GM12891 (cell line): ENCODE measurements around the gene NAT8L.

Experiments
- DNase-seq: peaks from one replicate; pipeline ENCODE4 v3.0.0; 2011; ENCODE audit warnings: low spot score; ENCODE audit not compliant: insufficient read length
- FAIRE-seq: peaks from 2 replicates; lab custom pipeline; 2011; peaks lifted over from hg19 to GRCh38; lab: Jason Lieb, UNC
- PAX5 ChIP-seq: IDR thresholded peaks from 2 replicates; pipeline ENCODE4 v1.6.1; 2011; ENCODE audit warnings: low read length, moderate library complexity, mild to moderate bottlenecking; ENCODE audit not compliant: insufficient read depth, severe bottlenecking
- POLR2A ChIP-seq: IDR thresholded peaks from 2 replicates; pipeline ENCODE4 v1.6.1; 2011; ENCODE audit warnings: low read depth, low read length, control low read depth
- POLR2AphosphoS5 ChIP-seq: IDR thresholded peaks from 2 replicates; pipeline ENCODE4 v1.6.1; 2011; ENCODE audit warnings: low read depth, low read length, control low read depth
- POU2F2 ChIP-seq: IDR thresholded peaks from 2 replicates; pipeline ENCODE4 v1.6.1; 2011; ENCODE audit warnings: low read depth, mild to moderate bottlenecking, control low read depth, low read length, moderate library complexity
- SPI1 ChIP-seq: IDR thresholded peaks from 2 replicates; pipeline ENCODE4 v1.6.1; 2011; ENCODE audit warnings: low read depth, low read length, control low read depth
- TAF1 ChIP-seq: IDR thresholded peaks from 2 replicates; pipeline ENCODE4 v1.6.1; 2011; ENCODE audit warnings: low read depth, low read length, control low read depth

Gene NAT8L

DNA sequence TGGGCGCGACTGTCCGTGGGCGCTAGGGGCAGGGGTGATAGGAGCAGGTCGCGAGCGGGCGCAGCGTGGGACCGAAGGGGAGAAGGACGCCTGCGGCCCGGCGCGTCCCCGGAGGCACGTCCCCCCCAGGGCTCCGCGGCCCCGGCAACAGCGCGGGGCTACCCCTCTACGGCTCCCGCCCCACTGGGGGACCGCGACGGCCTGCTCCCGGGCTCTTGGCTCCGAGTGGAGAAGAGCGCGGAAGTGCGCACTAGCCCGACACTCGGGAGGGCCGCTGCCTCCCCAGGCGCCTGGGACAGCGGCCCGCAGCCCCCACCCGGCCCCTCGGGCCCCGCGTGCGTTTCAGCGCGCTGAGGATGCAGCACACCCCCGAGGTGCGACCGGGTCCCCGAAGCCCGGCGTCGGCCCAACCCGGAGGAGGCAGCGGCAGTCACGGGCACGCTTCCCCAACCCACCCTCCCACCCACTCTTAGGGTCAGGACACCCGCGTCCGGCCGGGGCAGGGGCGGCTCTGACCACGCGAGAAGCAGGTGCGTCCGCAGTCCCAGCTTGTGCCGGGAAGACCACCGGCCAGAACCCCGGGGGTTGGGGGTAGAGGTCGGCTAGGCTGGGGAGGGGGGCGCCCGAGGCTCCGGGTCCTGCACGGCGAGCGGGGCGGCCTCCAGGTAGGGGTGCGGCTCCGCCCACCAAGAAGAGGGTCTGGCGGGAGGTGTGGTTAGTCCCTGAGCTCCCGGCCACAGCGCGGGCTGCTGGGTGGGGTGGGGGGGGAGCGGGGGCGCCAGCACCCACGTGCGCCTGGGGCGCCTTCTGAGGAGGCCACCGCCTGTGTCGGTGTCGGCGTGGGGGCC, 18.5 kb upstream of the NAT8L start:
- DNase-seq, result no peak
- TF ChIP-seq TAF1 (no peak), POU2F2 (no peak), PAX5 (no peak), POLR2AphosphoS5 (no peak), POLR2A (no peak), SPI1 (no peak)
- no peak for FAIRE-seq

DNA sequence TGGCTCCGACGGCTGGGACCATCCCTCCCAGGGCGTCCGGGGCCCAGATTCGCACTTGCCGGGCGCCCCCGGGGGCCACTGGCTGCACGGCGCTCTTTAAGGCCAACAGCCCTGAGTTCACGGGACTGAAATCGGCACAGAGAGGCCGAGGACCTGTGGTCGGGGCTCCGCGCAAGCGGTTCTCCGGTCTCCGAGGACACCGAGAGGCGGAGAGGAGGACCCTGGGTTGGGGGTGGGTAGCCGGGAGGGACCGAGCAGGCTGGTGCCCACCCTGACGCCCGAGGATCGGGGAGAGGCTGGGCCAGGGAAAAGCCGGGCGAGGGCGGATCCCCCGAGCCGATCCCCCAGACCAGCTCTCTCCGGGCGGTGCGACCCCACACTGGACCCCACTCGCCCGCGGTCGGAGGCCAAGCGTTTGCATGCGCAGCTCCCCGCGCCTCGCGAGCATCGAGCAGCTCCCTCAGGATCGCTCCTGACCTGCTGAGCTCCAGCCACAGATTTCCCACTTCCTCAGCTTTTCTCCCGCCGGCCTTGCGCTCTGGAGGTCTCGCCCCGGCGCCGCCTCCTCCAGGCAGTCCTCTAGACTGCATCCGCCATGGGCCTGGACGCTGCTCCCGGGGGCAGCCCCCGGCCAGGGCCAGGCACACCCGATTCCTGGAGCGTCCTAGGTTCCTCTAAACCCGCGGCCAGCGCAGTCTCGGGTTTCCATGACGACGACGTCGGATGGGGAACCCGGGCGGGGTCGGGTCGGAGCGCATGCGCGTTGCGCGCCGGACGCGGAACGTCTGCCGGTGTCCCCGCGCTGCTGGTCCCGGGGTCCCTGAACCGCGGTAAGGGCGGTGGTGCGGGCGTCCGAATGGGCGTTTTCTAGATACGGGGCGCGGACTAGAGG, 17.6 kb upstream of the NAT8L start:
- TF ChIP-seq SPI1 (peak; percentile 9; the same call in 1 of the 2 replicates), TAF1 (no peak)
- DNase-seq (peak; percentile 97), FAIRE-seq (peak; percentile 96)

DNA sequence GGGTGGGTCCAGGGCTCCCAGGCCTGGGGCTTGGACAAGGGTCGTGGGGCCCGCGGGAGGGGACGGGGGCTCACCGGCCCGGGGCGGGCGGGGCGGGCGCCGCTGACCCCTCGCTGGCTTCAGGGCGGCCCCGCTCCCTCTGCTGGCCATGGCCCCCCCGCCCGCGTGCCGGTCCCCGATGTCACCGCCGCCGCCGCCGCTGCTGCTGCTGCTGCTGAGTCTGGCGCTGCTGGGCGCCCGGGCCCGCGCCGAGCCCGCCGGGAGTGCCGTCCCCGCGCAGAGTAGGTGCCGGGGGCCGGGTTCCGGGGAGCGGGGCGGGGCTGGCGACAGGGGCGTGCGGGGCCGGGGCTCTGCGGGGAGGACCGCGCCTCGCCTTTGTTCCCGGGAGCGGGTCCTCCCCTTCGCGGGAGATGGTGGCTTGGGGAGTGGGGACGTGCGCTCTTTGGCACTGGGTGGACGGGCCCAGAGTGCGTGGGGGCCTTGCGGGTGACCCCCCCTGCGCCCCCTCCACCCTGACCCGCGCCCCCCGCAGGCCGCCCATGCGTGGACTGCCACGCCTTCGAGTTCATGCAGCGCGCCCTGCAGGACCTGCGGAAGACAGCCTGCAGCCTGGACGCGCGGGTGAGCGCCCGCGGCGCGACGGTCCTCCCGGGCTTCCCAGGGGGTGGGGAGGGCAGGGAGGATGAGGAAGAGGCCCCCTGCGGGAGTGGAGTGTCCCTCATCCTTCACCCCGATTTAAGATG, 16.8 kb upstream of the NAT8L start:
- no peak for DNase-seq
- TF ChIP-seq POU2F2, result no peak
- TF ChIP-seq POLR2AphosphoS5, result no peak
- TF ChIP-seq POLR2A, result no peak
- no peak for TF ChIP-seq PAX5
- TF ChIP-seq TAF1, result no peak
- no peak for TF ChIP-seq SPI1
- FAIRE-seq, result no peak

DNA sequence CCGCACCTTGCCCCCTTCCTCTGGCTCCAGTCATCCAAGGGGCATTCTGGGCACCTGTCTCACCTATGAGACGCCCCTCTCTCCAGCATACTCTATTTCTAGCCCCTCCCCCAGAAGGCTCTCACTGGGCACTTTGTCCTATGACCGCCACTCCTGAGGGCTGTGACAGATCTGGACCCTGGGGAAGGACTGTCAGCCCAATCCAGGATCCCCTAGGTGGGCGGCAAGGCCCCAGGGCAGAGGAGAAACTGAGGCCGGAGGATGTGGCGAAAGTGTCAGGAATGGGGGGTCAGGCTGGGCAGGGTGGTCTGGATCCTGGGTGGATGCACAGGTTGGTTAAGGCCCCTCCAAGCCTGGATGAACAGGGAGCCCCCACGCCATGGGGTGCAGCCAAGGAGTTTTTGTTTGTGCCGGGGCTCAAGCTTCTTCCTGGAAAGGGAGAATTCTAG, 16.2 kb upstream of the NAT8L start:
- DNase-seq (no peak), FAIRE-seq (no peak)

DNA sequence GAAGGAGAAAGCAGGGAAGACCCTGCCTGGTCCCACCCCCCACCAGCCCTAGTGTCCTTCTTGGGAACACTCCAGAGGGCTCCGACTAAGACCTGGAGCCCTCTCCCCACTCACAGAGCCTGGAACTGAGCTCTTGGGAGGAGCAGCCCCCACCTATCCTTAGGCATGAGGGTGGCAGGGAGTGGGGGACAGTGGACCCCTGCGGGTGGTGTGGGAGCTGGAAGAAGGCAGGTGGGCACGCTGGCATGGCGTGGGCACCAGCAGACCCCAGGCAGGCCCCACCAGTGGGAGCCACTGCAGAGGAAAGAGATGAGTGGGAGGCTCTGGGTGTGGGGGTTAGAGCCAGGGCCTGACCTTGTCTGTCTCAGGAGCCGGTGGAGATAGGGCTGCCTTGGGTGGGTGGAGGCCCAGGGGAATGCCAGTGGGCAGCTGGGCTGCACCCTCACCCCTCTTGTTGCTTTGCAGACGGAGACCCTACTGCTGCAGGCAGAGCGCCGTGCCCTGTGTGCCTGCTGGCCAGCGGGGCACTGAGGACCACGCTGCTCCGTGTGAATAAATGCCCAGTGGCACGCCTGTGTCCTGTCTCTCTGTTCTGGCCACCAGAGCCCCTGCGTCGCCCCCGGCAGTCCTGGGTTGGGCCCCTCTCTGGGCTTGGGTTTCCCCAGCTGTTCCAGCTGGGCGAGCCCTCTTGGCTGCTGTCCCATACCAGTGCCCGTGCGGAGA, 15.6 kb upstream of the NAT8L start:
- TF ChIP-seq PAX5, result no peak
- TF ChIP-seq POLR2A, result no peak
- no peak for TF ChIP-seq POLR2AphosphoS5
- DNase-seq, result no peak
- FAIRE-seq, result no peak

More for the DNA sequence above, 16.2 kb upstream of the NAT8L start:
- no peak for TF ChIP-seq POLR2A
- TF ChIP-seq TAF1, result no peak
- TF ChIP-seq POLR2AphosphoS5, result no peak
- TF ChIP-seq PAX5, result no peak
- TF ChIP-seq SPI1, result no peak
- TF ChIP-seq POU2F2, result no peak

DNA sequence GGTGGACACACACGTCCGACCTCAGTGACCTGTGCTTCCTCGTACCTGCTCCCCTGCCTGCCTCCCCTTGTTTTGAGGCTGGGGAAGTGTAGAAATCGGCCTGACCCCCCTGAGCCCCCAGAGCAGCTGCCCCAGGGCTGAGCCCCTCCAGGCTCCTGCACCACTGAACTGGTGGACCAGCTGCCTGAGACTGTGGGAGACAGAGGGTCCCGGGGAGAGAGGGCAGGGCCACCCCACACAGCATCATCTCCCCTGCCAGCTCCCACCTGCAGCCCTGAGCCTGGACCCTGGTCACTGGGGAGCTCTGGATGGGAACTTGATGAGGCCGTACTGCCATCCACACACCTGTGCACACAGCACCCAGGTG, 15.0 kb upstream of the NAT8L start:
- no peak for DNase-seq
- FAIRE-seq, result no peak
- TF ChIP-seq POLR2A (no peak), TAF1 (no peak), SPI1 (no peak), POLR2AphosphoS5 (no peak)

DNA sequence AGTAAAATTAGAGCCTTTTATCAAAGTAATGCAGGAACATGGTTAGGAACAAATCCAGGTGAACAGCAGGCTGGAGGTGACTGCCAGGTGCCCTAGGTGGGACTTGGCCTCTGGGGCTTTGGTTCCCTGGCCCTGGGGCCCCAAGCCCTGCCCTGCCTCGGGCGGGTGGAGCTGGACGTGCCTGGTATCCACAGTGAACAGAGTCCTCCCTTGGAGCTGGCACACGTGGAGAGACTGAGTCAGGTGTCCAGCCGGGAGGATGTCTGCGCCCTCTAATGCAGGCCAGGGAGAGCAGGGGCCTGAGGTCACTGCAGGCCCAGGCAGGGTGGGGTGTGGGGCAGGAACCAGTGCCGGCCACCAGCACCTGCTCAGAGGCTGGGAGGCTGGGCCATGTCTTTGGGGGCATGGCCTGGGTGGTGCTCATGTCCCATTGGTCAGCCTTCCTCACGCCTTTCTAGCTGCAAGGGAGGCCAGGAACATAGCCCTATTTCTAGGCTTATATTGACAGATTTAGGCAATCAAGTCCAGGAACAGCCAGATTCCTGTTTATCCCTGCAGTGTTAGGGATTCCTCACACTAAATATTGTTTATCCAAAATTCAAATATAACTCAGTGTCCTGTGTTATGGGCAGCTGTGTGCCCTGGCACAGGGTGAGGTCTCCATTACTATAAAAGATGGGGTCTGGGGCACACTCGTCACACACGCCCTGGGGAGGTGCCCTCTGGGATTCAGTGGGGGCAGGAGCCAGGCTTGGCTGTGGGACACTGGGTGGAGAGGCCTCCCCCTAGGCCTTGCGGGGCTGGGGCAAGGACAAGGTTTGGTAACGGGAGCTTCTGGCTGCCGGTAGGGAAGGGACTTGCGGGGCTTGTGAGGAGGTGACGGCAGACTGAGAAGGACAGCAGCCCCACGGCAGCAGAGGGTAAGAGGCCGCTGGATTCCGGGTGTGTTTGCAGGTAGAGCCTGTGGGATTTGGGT, 14.3 kb upstream of the NAT8L start:
- FAIRE-seq, result no peak
- no peak for TF ChIP-seq POLR2A
- no peak for TF ChIP-seq POLR2AphosphoS5
- TF ChIP-seq POU2F2, result no peak
- no peak for TF ChIP-seq SPI1
- no peak for TF ChIP-seq TAF1
- no peak for TF ChIP-seq PAX5

DNA sequence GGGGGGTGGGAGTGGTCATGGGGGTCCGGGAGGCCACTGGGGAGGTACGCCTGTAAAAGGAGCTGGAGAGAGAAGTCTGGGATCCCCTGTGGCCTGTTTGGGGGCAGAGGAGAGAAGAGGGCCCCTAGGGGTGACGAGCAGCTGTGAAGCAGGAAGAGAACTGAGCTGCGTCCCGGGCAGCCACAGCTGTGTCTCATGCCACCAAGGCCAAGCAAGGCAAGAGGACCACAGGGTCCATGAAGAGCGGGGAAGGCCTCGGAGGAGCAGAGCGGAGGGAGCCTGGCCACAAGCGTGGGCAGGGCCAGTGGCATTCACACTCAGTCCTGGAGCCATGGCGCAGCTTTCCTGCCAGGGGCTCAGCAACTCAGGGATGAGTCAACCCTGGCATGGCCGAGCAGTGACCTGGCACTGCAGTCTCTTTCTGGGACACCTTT, 13.6 kb upstream of the NAT8L start:
- FAIRE-seq (no peak), DNase-seq (no peak)
- TF ChIP-seq SPI1 (no peak), POLR2A (no peak), POU2F2 (no peak), POLR2AphosphoS5 (no peak), PAX5 (no peak), TAF1 (no peak)

More for the DNA sequence above, 14.3 kb upstream of the NAT8L start:
- DNase-seq, result no peak
